Parathyroid adenoma (tissue), 2 donors: ENCODE measurements around the gene MSANTD2.
A peak's percentile ranks its signal among the peaks of the same experiment; 100 is the strongest.

Experiments
- H2AFZ ChIP-seq: fragments of 300-600 bp; sonication (generic); one replicate; pipeline ENCODE4 v1.7.0; 2017; ENCODE audit warnings: antibody characterized with exemption, mild to moderate bottlenecking
- H3K27ac ChIP-seq: fragments of 300-600 bp; sonication (generic); one replicate; pipeline ENCODE4 v1.7.0; 2017
- H3K27me3 ChIP-seq: fragments of 300-600 bp; sonication (generic); one replicate; pipeline ENCODE4 v1.7.0; 2017; ENCODE audit warnings: low read length; ENCODE audit not compliant: control insufficient read depth, insufficient read depth
- H3K36me3 ChIP-seq: fragments of 300-600 bp; sonication (generic); one replicate; pipeline ENCODE4 v1.7.0; 2017; ENCODE audit warnings: low read length; ENCODE audit not compliant: control insufficient read depth, insufficient read depth
- H3K4me1 ChIP-seq: fragments of 300-600 bp; sonication (generic); one replicate; pipeline ENCODE4 v1.7.0; 2017; ENCODE audit warnings: control low read depth
- H3K4me2 ChIP-seq: fragments of 300-600 bp; sonication (generic); one replicate; pipeline ENCODE4 v1.7.0; 2017; ENCODE audit warnings: low read length
- H3K4me3 ChIP-seq: fragments of 300-600 bp; sonication (generic); one replicate; pipeline ENCODE4 v1.7.0; 2017; ENCODE audit warnings: low read depth, low read length
- H3K79me2 ChIP-seq: fragments of 300-600 bp; sonication (generic); one replicate; pipeline ENCODE4 v1.7.0; 2017; ENCODE audit warnings: control low read depth
- H3K9ac ChIP-seq: fragments of 300-600 bp; sonication (generic); one replicate; pipeline ENCODE4 v1.7.0; 2017; ENCODE audit warnings: mild to moderate bottlenecking
- H3K9me3 ChIP-seq: fragments of 300-600 bp; sonication (generic); one replicate; pipeline ENCODE4 v1.7.0; 2017; ENCODE audit warnings: low read length; ENCODE audit not compliant: control insufficient read depth
- CTCF ChIP-seq: fragments of 300-600 bp; sonication (generic); IDR thresholded peaks from one replicate; pipeline ENCODE4 v1.7.0; 2017; ENCODE audit warnings: antibody characterized with exemption, mild to moderate bottlenecking
- donor health status: primary hyperparathyroidism.

Gene MSANTD2

GRCh38 chr11:124763156-124763947, 36.9 kb downstream of the MSANTD2 start:
- peak; percentile 64 for TF ChIP-seq CTCF
- H3K36me3 ChIP-seq = no peaks in the 10 kb centered on the region
- H3K27me3 ChIP-seq = no peaks in the 10 kb centered on the region
- no peak overlapping the region for H3K9ac ChIP-seq
- H3K4me1 ChIP-seq = peaks cover 6% of the 10 kb centered on the region
- peak overlapping the region; percentile 63 for H3K27ac ChIP-seq
- no peaks in the 10 kb centered on the region for H3K9me3 ChIP-seq
- no peaks in the 10 kb centered on the region for H3K79me2 ChIP-seq
- H3K4me2 ChIP-seq = peak overlapping the region; percentile 78
- H3K4me3 ChIP-seq = peak overlapping the region; percentile 37
- H2AFZ ChIP-seq = peak overlapping the region; percentile 56

GRCh38 chr11:124762624-124763155, 37.5 kb downstream of the MSANTD2 start:
- Histone ChIP-seq H3K4me1 (peaks cover 6% of the 10 kb centered on the region), H3K9me3 (no peaks in the 10 kb centered on the region), H3K4me2 (peak overlapping the region; percentile 78), H3K27ac (peak overlapping the region; percentile 32), H3K9ac (no peak overlapping the region), H3K79me2 (no peaks in the 10 kb centered on the region), H2AFZ (peak overlapping the region; percentile 56), H3K36me3 (no peaks in the 10 kb centered on the region), H3K4me3 (peak overlapping the region; percentile 37), H3K27me3 (no peaks in the 10 kb centered on the region)
- no peak for TF ChIP-seq CTCF

- no peaks in the 10 kb centered on the region for H3K27me3 ChIP-seq
- H3K9me3 ChIP-seq = no peaks in the 10 kb centered on the region
- no peak for TF ChIP-seq CTCF
- no peaks in the 10 kb centered on the region for H3K36me3 ChIP-seq
- H3K4me3 ChIP-seq = peak within 1 kb of the TSS; percentile 57
- H3K4me2 ChIP-seq = peak within 1 kb of the TSS; percentile 78
- peak within 1 kb of the TSS; percentile 56 for H2AFZ ChIP-seq
- H3K27ac ChIP-seq = peak within 1 kb of the TSS; percentile 77
- H3K9ac ChIP-seq = no peak within 1 kb of the TSS
- H3K4me1 ChIP-seq = peaks cover 6% of the 10 kb centered on the region
- H3K79me2 ChIP-seq = no peaks in the 10 kb centered on the region
These were observed 38.0 kb downstream of the MSANTD2 start, which contains the start of gene ESAM for GRCh38 chr11:124762105-124762623. Gene ESAM, minus strand, starts transcription at chr11:124762290. Its CDS starts 136 bp downstream, at chr11:124762154.

- Histone ChIP-seq H3K79me2 (no peaks in the 10 kb centered on the region), H3K4me3 (peak overlapping the region; percentile 57), H3K36me3 (no peaks in the 10 kb centered on the region), H3K9me3 (no peaks in the 10 kb centered on the region), H3K4me2 (peak overlapping the region; percentile 55), H3K4me1 (peaks cover 6% of the 10 kb centered on the region), H3K27me3 (no peaks in the 10 kb centered on the region), H3K27ac (peak overlapping the region; percentile 77), H3K9ac (no peak overlapping the region), H2AFZ (no peak overlapping the region)
- no peak for TF ChIP-seq CTCF
These were observed 38.7 kb downstream of the MSANTD2 start for GRCh38 chr11:124761301-124762104.
